WTC11 (cell line): Measurements from ENCODE around the gene POLR2L. TPM values are rescaled to one million over a fixed set of nuclear protein-coding genes. Genes with fewer than 3 reads are reported as not detected.

Source experiments
- ATAC-seq: fragments of 200-7000 bp; cut with Tn5 transposase; 2 replicates; pipeline ENCODE4 v1.10.0; 2021; ENCODE audit warnings: mild to moderate bottlenecking, moderate library complexity
- CTCF ChIA-PET: fragments of 300-600 bp; sonication (Branson Sonifier 250); formaldehyde crosslinking; loops from one replicate; lab custom pipeline; 2021; ENCODE audit warnings: antibody characterized with exemption; lab: Charles Lee
- POLR2A ChIA-PET: fragments of 350-600 bp; sonication (Branson Sonifier 250); formaldehyde crosslinking; loops from one replicate; lab custom pipeline; 2021; ENCODE audit warnings: antibody characterized with exemption; lab: Charles Lee
- DNase-seq: peaks from one replicate; pipeline ENCODE4 v3.0.0; 2021; ENCODE audit warnings: low spot score
- H3K27ac Mint-ChIP-seq: 2 replicates; pipeline ENCODE4 v1.8.0; 2021; ENCODE audit warnings: mixed read lengths
- H3K27me3 Mint-ChIP-seq: 2 replicates; pipeline ENCODE4 v1.8.0; 2021; ENCODE audit warnings: low read depth, mild to moderate bottlenecking, moderate library complexity, mixed read lengths
- H3K36me3 Mint-ChIP-seq: 2 replicates; pipeline ENCODE4 v1.8.0; 2021; ENCODE audit warnings: mixed read lengths
- H3K4me1 Mint-ChIP-seq: 2 replicates; pipeline ENCODE4 v1.8.0; 2022; ENCODE audit warnings: mixed read lengths
- H3K4me3 Mint-ChIP-seq: 2 replicates; pipeline ENCODE4 v1.8.0; 2021; ENCODE audit warnings: mild to moderate bottlenecking, moderate library complexity, mixed read lengths
- H3K9me3 Mint-ChIP-seq: 2 replicates; pipeline ENCODE4 v1.8.0; 2021; ENCODE audit warnings: mixed read lengths
- AR ChIP-seq: fragments of 250-450 bp; sonication (Bioruptor Pico); IDR thresholded peaks from 2 replicates; pipeline ENCODE4 v1.9.0; 2021; ENCODE audit warnings: mild to moderate bottlenecking
- CBFB ChIP-seq: sonication (generic); formaldehyde crosslinking; IDR thresholded peaks from 2 replicates; pipeline ENCODE4 v1.8.1; 2022; ENCODE audit warnings: mild to moderate bottlenecking, low read depth, missing genetic modification reagents
- CDX4 ChIP-seq: fragments of 250-450 bp; sonication (Bioruptor Pico); IDR thresholded peaks from 2 replicates; pipeline ENCODE4 v1.9.0; 2021; ENCODE audit warnings: moderate library complexity, mild to moderate bottlenecking, inconsistent platforms, borderline replicate concordance
- CTCF ChIP-seq: fragments of 200-600 bp; IDR thresholded peaks from 2 replicates; pipeline ENCODE4 v1.8.0; 2022; ENCODE audit warnings: antibody characterized with exemption
- E2F5 ChIP-seq: sonication (generic); formaldehyde crosslinking; IDR thresholded peaks from 2 replicates; pipeline ENCODE4 v1.8.1; 2022; ENCODE audit warnings: mild to moderate bottlenecking, moderate library complexity, missing genetic modification reagents
- GTF2I ChIP-seq: fragments of 250-450 bp; sonication (Bioruptor Pico); conservative IDR thresholded peaks from 2 replicates; pipeline ENCODE4 v1.4.0; 2021; ENCODE audit warnings: mild to moderate bottlenecking
- HMGXB4 ChIP-seq: sonication (generic); formaldehyde crosslinking; IDR thresholded peaks from 2 replicates; pipeline ENCODE4 v1.8.1; 2023; ENCODE audit warnings: mild to moderate bottlenecking, moderate library complexity, missing genetic modification reagents
- JAZF1 ChIP-seq: fragments of 250-450 bp; sonication (Bioruptor Pico); IDR thresholded peaks from 2 replicates; pipeline ENCODE4 v1.9.0; 2021; ENCODE audit warnings: moderate library complexity, mild to moderate bottlenecking, inconsistent platforms
- NFYB ChIP-seq: sonication (generic); formaldehyde crosslinking; conservative IDR thresholded peaks from 2 replicates; pipeline ENCODE4 v1.8.0; 2022; ENCODE audit warnings: low read depth, missing genetic modification reagents
- PRRX2 ChIP-seq: fragments of 250-450 bp; sonication (Bioruptor Pico); IDR thresholded peaks from 2 replicates; pipeline ENCODE4 v1.8.0; 2021; ENCODE audit warnings: mild to moderate bottlenecking
- RORB ChIP-seq: fragments of 250-450 bp; sonication (Bioruptor Pico); IDR thresholded peaks from 2 replicates; pipeline ENCODE4 v1.9.0; 2021; ENCODE audit warnings: mild to moderate bottlenecking
- SMAD3 ChIP-seq: sonication (generic); formaldehyde crosslinking; IDR thresholded peaks from 2 replicates; pipeline ENCODE4 v1.8.0; 2022; ENCODE audit warnings: missing genetic modification reagents, mild to moderate bottlenecking, borderline replicate concordance
- TEAD4 ChIP-seq: sonication (generic); formaldehyde crosslinking; IDR thresholded peaks from 2 replicates; pipeline ENCODE4 v1.8.0; 2022; ENCODE audit warnings: mild to moderate bottlenecking, missing genetic modification reagents
- TP53 ChIP-seq: sonication (generic); formaldehyde crosslinking; IDR thresholded peaks from 2 replicates; pipeline ENCODE4 v1.8.1; 2023; ENCODE audit warnings: mild to moderate bottlenecking, missing genetic modification reagents
- ZNF121 ChIP-seq: sonication (generic); formaldehyde crosslinking; IDR thresholded peaks from 2 replicates; pipeline ENCODE4 v1.8.0; 2023; ENCODE audit warnings: missing genetic modification reagents
- ZNF423 ChIP-seq: fragments of 250-450 bp; sonication (Bioruptor Pico); IDR thresholded peaks from 2 replicates; pipeline ENCODE4 v2.1.2; 2022; ENCODE audit warnings: mild to moderate bottlenecking, moderate library complexity
- ZNF425 ChIP-seq: fragments of 250-450 bp; sonication (Bioruptor Pico); conservative IDR thresholded peaks from 2 replicates; pipeline ENCODE4 v1.9.0; 2021; ENCODE audit warnings: mild to moderate bottlenecking
- total RNA-seq: library from RNA; stranded (reverse); gene quantifications from 3 replicates; pipeline ENCODE4 v1.2.3, GENCODE V29; 2021

The POLR2L gene
- total RNA-seq, 1 experiment from 2014 or later = 152 TPM

GRCh38 chr11:824942-825341, 17.4 kb downstream of the POLR2L start:
- ATAC-seq (no peak), DNase-seq (no peak)
- Mint-ChIP-seq H3K4me1 (peaks cover 28% of the 10 kb centered on the region), H3K27ac (no peak overlapping the region), H3K36me3 (no peaks in the 10 kb centered on the region), H3K27me3 (peaks cover 15% of the 10 kb centered on the region), H3K4me3 (no peak overlapping the region), H3K9me3 (no peaks in the 10 kb centered on the region)
- CTCF ChIA-PET = interaction anchor here (1.0 kb wide), 1 partner anchor 49 kb away, joined by 3 read pairs; no protein-coding TSS in a partner anchor
- TF ChIP-seq ZNF425 (CRISPR knock-in tag) (no peak), SMAD3 (no peak), AR (CRISPR knock-in tag) (no peak), ZNF423 (CRISPR knock-in tag) (no peak), GTF2I (CRISPR knock-in tag) (no peak), CBFB (CRISPR knock-in tag) (no peak), CTCF (no peak), CDX4 (CRISPR knock-in tag) (no peak), NFYB (CRISPR knock-in tag) (no peak), JAZF1 (CRISPR knock-in tag) (no peak), ZNF121 (no peak), PRRX2 (CRISPR knock-in tag) (no peak), TEAD4 (CRISPR knock-in tag) (no peak), TP53 (no peak), E2F5 (no peak)
- POLR2A ChIA-PET = interaction anchor here (1.2 to 1.4 kb wide), 2 partner anchors 20 to 38 kb away, joined by 3 read pairs; partner anchors contain the start of gene PIDD1

GRCh38 chr11:824292-824880, 17.9 kb downstream of the POLR2L start:
- no peak for DNase-seq
- Mint-ChIP-seq H3K27ac (no peak overlapping the region), H3K4me1 (peaks cover 27% of the 10 kb centered on the region), H3K36me3 (no peaks in the 10 kb centered on the region), H3K4me3 (no peak overlapping the region), H3K9me3 (no peaks in the 10 kb centered on the region), H3K27me3 (peaks cover 15% of the 10 kb centered on the region)
- ChIA-PET POLR2A (interaction anchor here (1.2 kb wide), 1 partner anchor 38 kb away, joined by 3 read pairs; no protein-coding TSS in a partner anchor), CTCF (no interaction called here)
- TF ChIP-seq RORB (no peak), HMGXB4 (peak; percentile 43; the same call in 1 of the 2 replicates)
- ATAC-seq = no peak
